Astrocyte of the cerebellum (primary cell): ENCODE results near the gene ANP32B.

Experiments
- DNase-seq: peaks from one replicate; pipeline ENCODE4 v3.0.0-alpha.2; 2011; ENCODE audit warnings: low read depth
- H3K4me3 ChIP-seq: 2 replicates; pipeline ENCODE4 v1.5.1; 2011; ENCODE audit warnings: mild to moderate bottlenecking, low read depth, low read length, moderate library complexity
- in situ Hi-C: cut with HindIII; loops from 2 replicates; pipeline ENCODE4 v1.10.0; 2017; ENCODE audit warnings: low sequenced_read_pairs
- TF ChIP-seq, protein P1 (sequence below): IDR thresholded peaks from 2 replicates; pipeline ENCODE4 v1.5.1; 2012; ENCODE audit warnings: low read length, low read depth, moderate library complexity, mild to moderate bottlenecking; ENCODE audit errors: missing control alignments

Gene ANP32B

DNA sequence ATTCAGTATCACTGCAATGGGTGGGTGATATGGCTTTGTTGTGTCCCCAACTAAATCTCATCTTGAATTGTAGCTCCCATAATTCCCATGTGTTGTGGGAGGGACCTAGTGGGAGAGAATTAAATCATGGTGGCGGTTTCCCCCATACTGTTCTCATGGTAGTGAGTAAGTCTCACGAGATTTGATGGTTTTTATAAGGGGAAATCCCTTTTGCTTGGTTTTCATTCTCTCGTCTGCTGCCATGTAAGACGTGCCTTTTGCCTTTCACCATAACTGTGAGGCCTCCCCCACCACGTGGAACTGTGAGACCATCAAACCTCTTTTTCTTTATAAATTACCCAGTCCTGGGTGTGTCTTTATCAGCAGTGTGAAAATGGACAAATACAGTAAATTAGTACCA is 63.9 kb downstream of the ANP32B start:
- TF ChIP-seq, protein P1, sequence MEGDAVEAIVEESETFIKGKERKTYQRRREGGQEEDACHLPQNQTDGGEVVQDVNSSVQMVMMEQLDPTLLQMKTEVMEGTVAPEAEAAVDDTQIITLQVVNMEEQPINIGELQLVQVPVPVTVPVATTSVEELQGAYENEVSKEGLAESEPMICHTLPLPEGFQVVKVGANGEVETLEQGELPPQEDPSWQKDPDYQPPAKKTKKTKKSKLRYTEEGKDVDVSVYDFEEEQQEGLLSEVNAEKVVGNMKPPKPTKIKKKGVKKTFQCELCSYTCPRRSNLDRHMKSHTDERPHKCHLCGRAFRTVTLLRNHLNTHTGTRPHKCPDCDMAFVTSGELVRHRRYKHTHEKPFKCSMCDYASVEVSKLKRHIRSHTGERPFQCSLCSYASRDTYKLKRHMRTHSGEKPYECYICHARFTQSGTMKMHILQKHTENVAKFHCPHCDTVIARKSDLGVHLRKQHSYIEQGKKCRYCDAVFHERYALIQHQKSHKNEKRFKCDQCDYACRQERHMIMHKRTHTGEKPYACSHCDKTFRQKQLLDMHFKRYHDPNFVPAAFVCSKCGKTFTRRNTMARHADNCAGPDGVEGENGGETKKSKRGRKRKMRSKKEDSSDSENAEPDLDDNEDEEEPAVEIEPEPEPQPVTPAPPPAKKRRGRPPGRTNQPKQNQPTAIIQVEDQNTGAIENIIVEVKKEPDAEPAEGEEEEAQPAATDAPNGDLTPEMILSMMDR, result no peak
- H3K4me3 ChIP-seq, result no peak overlapping the region
- in situ Hi-C loops, result no loop called here
- no peak for DNase-seq

DNA sequence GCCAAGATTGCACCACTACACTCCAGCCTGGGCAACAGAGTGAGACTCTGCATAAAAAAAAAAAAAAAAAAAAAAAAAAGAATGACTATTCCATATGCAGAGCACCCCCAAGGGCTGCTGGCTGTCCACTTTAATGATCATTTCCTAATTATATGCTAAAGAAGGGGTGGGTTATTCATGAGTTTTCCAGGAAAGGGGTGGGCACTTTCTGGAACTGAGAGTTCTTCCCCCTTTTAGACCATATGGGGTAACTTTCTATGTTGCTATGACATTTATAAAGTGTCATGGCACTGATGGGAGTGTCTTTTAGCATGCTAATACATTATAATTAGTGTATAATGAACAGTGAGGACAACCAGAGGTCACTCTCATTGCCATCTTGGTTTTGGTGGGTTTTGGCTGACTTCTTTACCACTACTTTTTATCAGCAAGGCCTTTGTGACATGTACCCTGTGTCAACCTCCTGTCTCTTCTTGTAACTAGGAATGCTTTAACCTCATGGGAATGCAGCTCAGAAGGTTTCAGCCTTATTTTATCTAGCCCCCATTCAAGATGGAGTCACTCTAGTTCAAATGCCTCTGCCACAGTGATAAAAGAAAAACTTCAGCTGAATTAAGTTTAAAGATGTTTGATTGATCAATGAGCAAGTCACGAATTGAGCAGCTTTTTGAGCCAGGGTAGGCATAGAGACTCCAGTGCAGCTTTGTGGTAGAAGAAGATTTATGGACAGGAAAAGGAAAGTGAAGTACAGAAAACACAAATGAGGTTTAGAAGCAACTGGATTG is 66.3 kb downstream of the ANP32B start:
- TF ChIP-seq, protein P1, result no peak
- DNase-seq, result no peak
- no peak overlapping the region for H3K4me3 ChIP-seq
- in situ Hi-C loops, result no loop called here

DNA sequence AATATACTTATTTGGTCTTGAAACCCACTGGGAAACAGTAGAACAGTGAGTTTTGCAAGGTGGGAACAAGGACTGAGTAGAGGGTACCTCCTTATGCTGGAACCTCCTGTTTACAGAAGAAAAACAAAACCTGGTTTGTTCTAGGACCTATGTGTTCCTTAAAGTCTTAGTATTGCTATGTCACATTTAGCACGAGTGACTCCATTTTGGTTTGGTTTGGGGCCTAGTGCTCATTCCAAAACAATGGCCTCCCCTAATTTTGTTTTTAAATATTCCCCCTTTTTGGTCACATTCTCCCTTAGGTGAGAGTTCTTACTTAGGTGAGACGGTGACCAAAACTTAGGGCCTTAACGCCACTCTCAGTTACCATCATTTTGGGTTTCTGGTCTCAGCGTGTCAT is 67.2 kb downstream of the ANP32B start:
- no peak overlapping the region for H3K4me3 ChIP-seq
- in situ Hi-C loops, result no loop called here
- TF ChIP-seq, protein P1, result no peak
- DNase-seq, result no peak

DNA sequence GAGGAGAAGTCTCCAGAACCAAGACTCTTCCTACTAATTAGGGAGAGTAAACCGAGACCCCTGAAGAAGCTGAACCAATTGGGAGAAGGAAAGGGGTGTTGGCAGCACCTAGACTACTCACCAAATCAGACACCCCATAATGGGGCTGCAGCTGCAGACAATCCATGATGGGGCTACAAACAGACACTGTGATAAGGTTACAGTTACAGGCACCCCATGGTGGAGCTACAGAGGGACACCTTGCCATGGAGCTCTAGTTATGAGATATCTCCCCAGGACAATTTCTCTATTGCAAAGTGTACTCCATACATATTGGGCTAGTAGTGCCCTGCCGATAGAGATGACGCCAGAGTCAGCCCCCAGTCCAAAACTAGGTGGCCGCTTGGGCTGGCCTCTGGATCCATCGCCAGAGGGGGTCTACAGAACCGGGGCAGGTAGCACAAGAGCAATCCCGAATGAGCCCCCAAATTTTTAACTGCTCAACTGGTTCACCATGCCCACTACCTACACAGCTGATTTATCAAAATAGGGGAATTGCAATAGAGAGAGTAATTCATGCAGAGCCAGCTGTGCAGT is 71.3 kb downstream of the ANP32B start:
- DNase-seq, result no peak
- in situ Hi-C loops, result no loop called here
- no peak overlapping the region for H3K4me3 ChIP-seq
- TF ChIP-seq, protein P1, result no peak

DNA sequence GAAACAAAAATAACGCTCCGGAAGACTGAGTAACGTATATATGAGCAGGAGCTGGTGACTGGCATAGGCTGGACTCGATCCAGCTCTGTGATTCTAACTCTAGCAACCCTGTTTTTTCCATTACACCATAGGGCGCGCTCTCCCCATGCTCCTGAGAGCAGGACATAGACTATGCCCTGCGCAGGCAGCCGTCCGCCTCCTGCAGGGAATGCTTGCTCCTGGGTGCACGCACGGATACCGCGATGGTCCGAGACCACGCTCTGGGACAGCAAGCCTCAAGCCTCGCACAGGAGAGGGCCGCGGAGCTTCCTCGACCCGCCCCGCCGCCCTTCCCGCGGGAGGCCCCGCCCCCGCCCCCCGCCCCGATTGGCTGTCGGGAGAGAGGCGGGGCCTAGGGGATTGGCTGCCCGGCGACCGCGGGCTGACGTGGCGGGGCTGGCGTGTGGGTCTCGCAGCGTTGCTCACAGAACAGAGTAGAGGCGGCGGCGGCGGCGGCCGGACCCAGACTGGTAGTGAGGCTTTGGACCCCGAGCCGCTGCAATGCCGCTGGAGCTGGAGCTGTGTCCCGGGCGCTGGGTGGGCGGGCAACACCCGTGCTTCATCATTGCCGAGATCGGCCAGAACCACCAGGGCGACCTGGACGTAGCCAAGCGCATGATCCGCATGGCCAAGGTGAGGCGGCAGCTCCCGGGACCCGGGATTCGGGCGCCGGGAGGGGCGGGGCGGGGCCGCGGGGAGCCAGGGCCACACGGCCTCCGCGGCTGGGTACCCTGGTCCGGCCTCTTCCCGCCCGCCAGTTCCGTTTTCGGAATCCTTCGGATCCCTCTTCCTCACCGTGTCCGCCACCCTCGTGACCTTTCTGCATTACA is 73.4 kb downstream of the ANP32B start, which contains the start of gene NANS:
Gene NANS (plus strand): TSS at position 464 of the 869 bp plus-strand sequence. CDS start 77 bp downstream, at position 541.
- DNase-seq, result peak; percentile 65
- in situ Hi-C loops, result no loop called here
- peak within 1 kb of the TSS; percentile 76 for H3K4me3 ChIP-seq
- TF ChIP-seq, protein P1, result no peak

DNA sequence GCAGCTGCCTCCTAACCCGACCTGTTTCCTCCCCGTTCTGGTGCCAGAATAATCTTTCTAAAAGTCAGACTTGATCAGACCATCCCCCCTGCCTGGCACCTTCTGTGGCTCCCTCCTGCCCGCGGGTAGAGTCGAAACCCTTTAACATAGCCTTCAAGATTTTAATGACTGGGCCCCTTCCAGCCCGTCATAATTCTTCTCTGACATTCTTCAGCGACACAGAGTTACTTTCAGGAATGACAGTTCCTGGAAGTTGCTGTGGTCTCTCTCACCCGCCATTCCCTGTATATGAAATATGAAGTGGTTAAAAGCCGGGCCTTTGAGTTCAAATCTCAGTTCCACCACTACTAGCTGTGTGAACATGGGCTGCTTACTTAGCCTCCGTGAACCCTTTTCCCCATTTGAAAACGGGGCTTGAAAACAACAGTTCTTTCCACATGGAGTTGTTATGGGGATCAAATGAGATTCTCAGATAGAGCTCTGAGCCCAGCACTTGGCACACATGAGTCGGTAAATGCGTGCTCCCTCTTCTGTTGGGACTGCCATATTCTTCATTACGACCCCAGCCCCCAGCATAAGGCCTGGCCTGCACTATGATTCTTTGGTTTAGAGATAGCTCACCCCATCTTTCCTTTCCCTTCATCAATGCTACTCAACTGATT is 74.1 kb downstream of the ANP32B start:
- TF ChIP-seq, protein P1, result no peak
- in situ Hi-C loops, result no loop called here
- peak overlapping the region; percentile 76 for H3K4me3 ChIP-seq
- no peak for DNase-seq
